PC-9 (cell line): Measurements from ENCODE around the gene DACT2. TPM values are rescaled to one million over a fixed set of nuclear protein-coding genes. Genes with fewer than 3 reads are reported as not detected.

Experiments used
- BruUV-seq: library from RNA; stranded (reverse); fragments of 400-500 nt; replicated peaks from 2 replicates; lab custom pipeline; 2021; lab: Mats Ljungman, UMichigan
- CTCF ChIA-PET: fragments of 300-600 bp; sonication (Branson Sonifier 250); formaldehyde crosslinking; loops from one replicate; lab custom pipeline; 2022; ENCODE audit warnings: antibody characterized with exemption; lab: Charles Lee
- POLR2A ChIA-PET: fragments of 300-600 bp; sonication (Branson Sonifier 250); formaldehyde crosslinking; loops from one replicate; lab custom pipeline; 2022; ENCODE audit warnings: antibody characterized with exemption; ENCODE audit not compliant: unreplicated experiment; lab: Charles Lee
- DNase-seq, 2 experiments: peaks; one replicate each; pipeline versions ENCODE4 v3.0.0 to v3.0.0-alpha.2; 2015 to 2022; ENCODE audit warnings: mixed read lengths in 1 of 2
- H2AFZ ChIP-seq: fragments of 200-600 bp; sonication (generic); 2 replicates; pipeline ENCODE4 v1.8.1; 2017; ENCODE audit warnings: antibody characterized with exemption
- H3F3A ChIP-seq: fragments of 200-600 bp; sonication (generic); 2 replicates; pipeline ENCODE4 v1.8.1; 2017; ENCODE audit warnings: antibody characterized with exemption, mild to moderate bottlenecking, low read depth; ENCODE audit not compliant: insufficient read depth
- H3K27ac ChIP-seq: fragments of 200-600 bp; sonication (generic); 2 replicates; pipeline ENCODE4 v1.6.1; 2016; ENCODE audit warnings: mixed run types
- H3K27me3 ChIP-seq: fragments of 200-600 bp; sonication (generic); 2 replicates; pipeline ENCODE4 v1.6.1; 2016; ENCODE audit warnings: low read depth, mixed run types; ENCODE audit not compliant: insufficient read depth
- H3K36me3 ChIP-seq: fragments of 200-600 bp; sonication (generic); 2 replicates; pipeline ENCODE4 v1.6.1; 2016; ENCODE audit warnings: low read depth, mixed run types
- H3K4me1 ChIP-seq: fragments of 200-600 bp; sonication (generic); replicated peaks from 2 replicates; pipeline ENCODE4 v1.6.1; 2016; ENCODE audit warnings: mixed run types; ENCODE audit not compliant: insufficient read depth
- H3K4me2 ChIP-seq: fragments of 200-600 bp; sonication (generic); 2 replicates; pipeline ENCODE4 v1.6.1; 2017; ENCODE audit warnings: mixed run types
- H3K4me3 ChIP-seq: fragments of 200-600 bp; sonication (generic); 2 replicates; pipeline ENCODE4 v1.6.1; 2016; ENCODE audit warnings: mixed run types
- H3K79me2 ChIP-seq: fragments of 200-600 bp; sonication (generic); 2 replicates; pipeline ENCODE4 v1.6.1; 2017; ENCODE audit warnings: low read depth, mixed run types
- H3K9me2 ChIP-seq: fragments of 200-600 bp; sonication (generic); 2 replicates; pipeline ENCODE4 v1.8.1; 2017; ENCODE audit warnings: mild to moderate bottlenecking; ENCODE audit not compliant: insufficient read depth
- H3K9me3 ChIP-seq: fragments of 200-600 bp; sonication (generic); 2 replicates; pipeline ENCODE4 v1.8.1; 2016; ENCODE audit warnings: low read depth; ENCODE audit not compliant: insufficient read depth
- H4K20me1 ChIP-seq: fragments of 200-600 bp; sonication (generic); 2 replicates; pipeline ENCODE4 v1.8.1; 2017; ENCODE audit not compliant: insufficient read depth
- CTCF ChIP-seq: fragments of 200-600 bp; sonication (generic); conservative IDR thresholded peaks from 2 replicates; pipeline ENCODE4 v1.6.1; 2017; ENCODE audit warnings: mixed run types, antibody characterized with exemption, mild to moderate bottlenecking, moderate library complexity
- EZH2 ChIP-seq: fragments of 200-600 bp; sonication (generic); IDR thresholded peaks from 2 replicates; pipeline ENCODE4 v1.8.0; 2017; ENCODE audit warnings: antibody characterized with exemption, low read depth
- intact Hi-C: fragments of 100-400 bp; cut with micrococcal nuclease; formaldehyde crosslinking; loops from one replicate; pipeline ENCODE4 v1.10.0; 2022; ENCODE audit not compliant: unreplicated experiment
- total RNA-seq: library from RNA; stranded (reverse); gene quantifications from 2 replicates; pipeline ENCODE4 v1.2.3, GENCODE V29; 2021

DACT2 gene
- total RNA-seq, 1 experiment from 2014 or later: not detected

GRCh38 chr6:168278904-168279303 lies 40.7 kb downstream of the DACT2 start:
- Histone ChIP-seq H3F3A (no peaks in the 10 kb centered on the region), H3K9me3 (no peaks in the 10 kb centered on the region), H3K4me1 (no peaks in the 10 kb centered on the region), H4K20me1 (no peaks in the 10 kb centered on the region), H3K9me2 (no peaks in the 10 kb centered on the region), H3K79me2 (no peaks in the 10 kb centered on the region), H3K36me3 (no peaks in the 10 kb centered on the region), H3K4me2 (no peak overlapping the region), H3K27me3 (peaks cover 94% of the 10 kb centered on the region), H2AFZ (no peak overlapping the region), H3K27ac (no peak overlapping the region), H3K4me3 (no peak overlapping the region)
- CTCF ChIA-PET: no interaction called here
- no peak for DNase-seq
- intact Hi-C loops: no loop called here
- POLR2A ChIA-PET: no interaction called here
- TF ChIP-seq CTCF: no peak
- no peak for TF ChIP-seq EZH2
- BruUV-seq: no TSS peak

- no peaks in the 10 kb centered on the region for H3K9me3 ChIP-seq
- H3K4me2 ChIP-seq: no peak overlapping the region
- intact Hi-C loops: no loop called here
- H3K4me1 ChIP-seq: no peaks in the 10 kb centered on the region
- CTCF ChIA-PET: no interaction called here
- TF ChIP-seq CTCF (no peak), EZH2 (no peak)
- no peaks in the 10 kb centered on the region for H3F3A ChIP-seq
- H3K9me2 ChIP-seq: no peaks in the 10 kb centered on the region
- no TSS peak for BruUV-seq
- no peak overlapping the region for H3K27ac ChIP-seq
- no peaks in the 10 kb centered on the region for H3K79me2 ChIP-seq
- POLR2A ChIA-PET: no interaction called here
- peaks cover 94% of the 10 kb centered on the region for H3K27me3 ChIP-seq
- no peak overlapping the region for H2AFZ ChIP-seq
- H3K36me3 ChIP-seq: no peaks in the 10 kb centered on the region
- no peaks in the 10 kb centered on the region for H4K20me1 ChIP-seq
- H3K4me3 ChIP-seq: no peak overlapping the region
- DNase-seq: no peak
Measured at GRCh38 chr6:168277274-168277669, 42.3 kb downstream of the DACT2 start.

- Histone ChIP-seq H3K79me2 (no peaks in the 10 kb centered on the region), H3K36me3 (no peaks in the 10 kb centered on the region), H3K4me3 (no peak overlapping the region), H3K4me2 (no peak overlapping the region), H3K4me1 (no peaks in the 10 kb centered on the region), H2AFZ (no peak overlapping the region), H4K20me1 (no peaks in the 10 kb centered on the region), H3K27me3 (peaks cover 94% of the 10 kb centered on the region), H3K9me3 (no peaks in the 10 kb centered on the region), H3K9me2 (no peaks in the 10 kb centered on the region), H3K27ac (no peak overlapping the region), H3F3A (no peaks in the 10 kb centered on the region)
- no TSS peak for BruUV-seq
- intact Hi-C loops: no loop called here
- TF ChIP-seq CTCF: no peak
- ChIA-PET POLR2A (no interaction called here), CTCF (no interaction called here)
- DNase-seq: no peak
Measured at GRCh38 chr6:168276576-168277273, 42.9 kb downstream of the DACT2 start.
